ENCODE results near the gene CDH23. TPM values are rescaled to one million over a fixed set of nuclear protein-coding genes. Genes with fewer than 3 reads are reported as not detected.

CDH23 gene
- total RNA-seq, 2 experiments from 2014 or later, result 0.16 to 0.61 TPM

DNA sequence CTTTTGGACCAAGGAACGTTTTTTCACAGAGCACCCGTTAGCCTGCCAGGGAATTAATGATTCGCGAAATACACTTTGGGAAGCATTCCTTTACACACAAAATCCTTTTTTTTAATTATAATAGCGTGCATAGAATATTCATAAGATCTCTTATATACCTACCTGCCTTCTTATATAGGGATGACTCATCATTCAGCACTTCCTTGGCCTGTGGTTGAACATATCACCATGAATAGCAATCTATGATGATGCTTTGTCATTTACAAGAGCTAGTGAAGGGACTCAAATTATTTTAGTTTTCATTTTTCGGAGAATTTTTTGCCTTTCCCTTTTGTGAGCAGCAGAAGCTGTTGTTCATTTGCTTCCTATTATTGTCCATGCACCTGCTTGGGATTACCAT lies 97.0 kb downstream of the CDH23 start:
- H3K27me3 Mint-ChIP-seq, result peaks cover 18% of the 10 kb centered on the region
- CTCF ChIA-PET, result interaction anchor here (1.4 to 1.7 kb wide), 2 partner anchors 110 to 215 kb away, joined by 3 to 4 read pairs; no protein-coding TSS in a partner anchor
- H3K4me3 Mint-ChIP-seq, result no peak overlapping the region
- peaks cover 16% of the 10 kb centered on the region for H3K4me1 Mint-ChIP-seq
- DNase-seq, result no peak
- H3K27ac Mint-ChIP-seq, result no peak overlapping the region
- peaks cover 2% of the 10 kb centered on the region for H3K36me3 Mint-ChIP-seq
- peak; percentile 72 for ATAC-seq
- peaks cover 2% of the 10 kb centered on the region for H3K9me3 Mint-ChIP-seq (ENCODE audit: low read depth)

DNA sequence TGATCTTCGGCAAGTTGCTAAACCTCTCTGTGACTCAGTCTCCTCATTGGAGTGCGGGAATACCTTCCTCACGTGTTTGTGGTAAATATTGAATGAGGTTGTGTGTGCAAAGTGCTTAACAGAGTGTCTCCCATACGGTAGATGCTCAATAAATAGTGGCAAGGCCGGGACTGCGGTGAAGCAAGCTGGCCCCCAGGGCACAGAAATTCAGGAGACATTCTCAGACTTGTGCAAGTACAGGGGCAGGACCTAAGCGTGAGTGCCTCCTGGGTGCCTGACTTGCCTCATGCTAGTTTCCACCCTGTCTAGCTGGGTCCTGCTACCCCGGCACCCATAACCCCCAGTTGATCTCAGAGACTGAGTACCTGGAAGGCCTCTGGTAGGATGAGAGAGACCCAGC lies 97.8 kb downstream of the CDH23 start:
- CTCF ChIA-PET, result interaction anchor here (1.4 to 1.7 kb wide), 2 partner anchors 110 to 214 kb away, joined by 3 to 4 read pairs; no protein-coding TSS in a partner anchor
- no peak for ATAC-seq

DNA sequence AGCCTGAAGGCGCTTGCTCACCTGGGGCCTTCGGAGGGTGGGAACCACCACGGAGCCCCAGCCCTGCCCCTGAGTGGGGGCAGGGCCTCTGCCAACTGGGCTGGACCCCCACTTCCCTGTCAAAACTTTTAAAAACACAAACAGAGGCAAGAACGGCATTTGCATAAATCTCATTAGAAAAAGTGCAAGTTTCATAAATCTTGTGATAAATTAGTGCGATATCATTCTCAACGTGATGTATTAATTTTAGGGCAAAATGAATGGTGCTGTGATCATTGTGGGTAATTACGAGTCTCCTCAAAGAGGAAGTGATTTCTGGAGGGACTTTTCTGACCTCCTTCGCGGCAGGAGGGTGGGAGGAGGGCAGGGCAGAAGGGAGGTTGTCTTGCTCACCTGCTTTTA lies 98.3 kb downstream of the CDH23 start:
- Mint-ChIP-seq H3K27me3 (peaks cover 15% of the 10 kb centered on the region), H3K4me1 (peaks cover 16% of the 10 kb centered on the region), H3K27ac (no peak overlapping the region), H3K4me3 (no peak overlapping the region), H3K9me3 (ENCODE audit: low read depth) (no peaks in the 10 kb centered on the region), H3K36me3 (no peaks in the 10 kb centered on the region)
- CTCF ChIA-PET, result interaction anchor here (1.7 kb wide), 1 partner anchor 111 kb away, joined by 3 read pairs; no protein-coding TSS in a partner anchor
- DNase-seq (no peak), ATAC-seq (no peak)

More for the DNA sequence above, 97.8 kb downstream of the CDH23 start:
- no peak for DNase-seq
- Mint-ChIP-seq H3K27ac (no peak overlapping the region), H3K4me1 (peaks cover 16% of the 10 kb centered on the region), H3K36me3 (no peaks in the 10 kb centered on the region), H3K27me3 (peaks cover 16% of the 10 kb centered on the region), H3K9me3 (ENCODE audit: low read depth) (no peaks in the 10 kb centered on the region), H3K4me3 (no peak overlapping the region)

DNA sequence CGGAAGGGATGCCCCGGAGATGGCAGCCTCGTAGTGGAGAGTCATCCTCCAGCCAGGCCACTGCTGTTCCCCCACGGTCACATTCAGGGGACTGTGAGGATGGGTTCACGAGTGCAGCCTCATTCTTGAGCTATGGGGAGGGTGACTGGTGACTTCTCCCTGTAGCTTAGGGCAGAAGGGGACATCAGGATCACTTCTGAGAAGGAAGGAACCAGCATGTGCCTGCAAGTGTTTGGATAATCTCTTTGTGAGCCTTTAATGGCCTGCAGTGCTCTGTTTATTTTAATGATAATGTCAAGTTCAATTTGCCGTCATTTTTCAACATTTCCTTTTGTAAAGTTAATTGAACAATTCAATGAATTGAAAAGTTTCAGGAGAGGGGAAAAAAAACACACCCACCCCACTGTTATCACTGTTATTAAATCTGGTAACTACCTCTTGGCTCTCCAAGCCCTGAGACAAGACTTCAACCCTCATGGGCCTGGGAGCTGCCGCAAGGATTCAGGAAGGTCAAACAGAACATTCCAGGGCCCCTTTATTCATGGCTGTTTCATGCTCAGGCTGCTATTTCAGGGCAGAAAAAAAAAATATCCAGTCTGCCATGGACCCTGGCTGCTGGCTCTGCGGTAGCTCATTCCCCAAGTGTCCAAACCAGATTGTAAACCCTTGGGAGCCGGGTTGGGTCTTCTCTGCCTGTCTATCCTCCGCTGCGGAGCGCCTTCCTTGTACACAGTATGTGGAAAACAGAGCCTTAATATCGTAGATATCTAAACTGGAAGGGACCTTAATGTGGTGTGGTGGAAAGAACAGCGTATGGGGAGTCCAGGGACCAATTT lies 100.4 kb downstream of the CDH23 start:
- no peak for DNase-seq
- peaks cover 13% of the 10 kb centered on the region for H3K27me3 Mint-ChIP-seq
- H3K4me1 Mint-ChIP-seq, result peaks cover 16% of the 10 kb centered on the region
- H3K36me3 Mint-ChIP-seq, result no peaks in the 10 kb centered on the region
- CTCF ChIA-PET, result interaction anchor here (1.2 kb wide), 1 partner anchor 551 kb away, joined by 3 read pairs; no protein-coding TSS in a partner anchor
- H3K4me3 Mint-ChIP-seq, result no peak overlapping the region
- H3K27ac Mint-ChIP-seq, result no peak overlapping the region
- no peaks in the 10 kb centered on the region for H3K9me3 Mint-ChIP-seq (ENCODE audit: low read depth)
- no peak for ATAC-seq

- Mint-ChIP-seq H3K27me3 (peaks cover 13% of the 10 kb centered on the region), H3K4me3 (no peak overlapping the region), H3K27ac (no peak overlapping the region), H3K4me1 (peaks cover 16% of the 10 kb centered on the region), H3K9me3 (ENCODE audit: low read depth) (no peaks in the 10 kb centered on the region), H3K36me3 (no peaks in the 10 kb centered on the region)
- CTCF ChIA-PET, result no interaction called here
- no peak for ATAC-seq
- no peak for DNase-seq
Observed at GRCh38 chr10:71497763-71498326, 101.1 kb downstream of the CDH23 start.

DNA sequence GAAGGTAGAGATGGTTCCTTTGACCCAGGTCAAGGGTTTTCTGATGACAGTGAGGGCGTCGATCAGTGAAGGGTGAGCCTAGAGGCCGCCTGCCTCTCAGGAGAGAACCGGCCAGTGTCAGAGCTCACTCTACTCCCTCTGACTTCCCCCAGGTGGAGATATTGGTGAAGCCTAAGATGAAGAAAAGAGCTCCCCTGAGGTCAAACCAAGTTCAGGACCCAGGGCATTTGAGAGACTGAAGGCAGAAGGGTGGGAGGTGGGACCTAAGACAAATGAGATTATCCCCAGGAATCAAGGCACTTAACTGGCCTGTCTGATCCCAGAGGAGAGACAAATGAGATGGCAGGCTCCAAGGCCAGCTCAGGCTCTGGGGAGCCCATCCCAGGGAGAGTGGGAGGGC lies 104.7 kb downstream of the CDH23 start:
- Mint-ChIP-seq H3K4me1 (no peaks in the 10 kb centered on the region), H3K9me3 (ENCODE audit: low read depth) (no peaks in the 10 kb centered on the region), H3K36me3 (no peaks in the 10 kb centered on the region), H3K4me3 (no peak overlapping the region), H3K27ac (no peak overlapping the region), H3K27me3 (peaks cover 13% of the 10 kb centered on the region)
- ATAC-seq (no peak), DNase-seq (no peak)
- CTCF ChIA-PET, result no interaction called here

DNA sequence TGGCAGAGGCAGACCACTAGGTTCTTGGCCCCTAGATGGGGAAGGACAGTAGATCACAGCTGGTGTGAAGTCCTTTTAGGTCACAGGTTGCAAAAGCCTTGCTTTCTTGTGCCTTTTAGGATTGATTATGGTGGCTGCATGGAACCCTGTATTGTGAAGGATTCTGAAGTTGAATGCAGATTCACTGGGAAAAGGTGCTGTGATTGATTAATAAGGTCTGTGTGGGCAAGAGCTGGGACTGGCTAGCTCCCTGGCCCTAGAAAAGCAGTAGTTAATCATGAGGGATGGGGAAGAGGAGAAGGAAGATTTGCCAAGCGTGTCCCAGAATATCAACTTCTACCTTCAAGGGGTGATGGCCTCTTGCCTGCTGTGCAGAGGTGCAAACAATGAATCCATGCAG lies 105.5 kb downstream of the CDH23 start:
- Mint-ChIP-seq H3K4me1 (no peaks in the 10 kb centered on the region), H3K4me3 (no peak overlapping the region), H3K9me3 (ENCODE audit: low read depth) (no peaks in the 10 kb centered on the region), H3K27ac (no peak overlapping the region), H3K27me3 (peaks cover 10% of the 10 kb centered on the region), H3K36me3 (no peaks in the 10 kb centered on the region)
- DNase-seq (no peak), ATAC-seq (no peak)
- CTCF ChIA-PET, result no interaction called here

DNA sequence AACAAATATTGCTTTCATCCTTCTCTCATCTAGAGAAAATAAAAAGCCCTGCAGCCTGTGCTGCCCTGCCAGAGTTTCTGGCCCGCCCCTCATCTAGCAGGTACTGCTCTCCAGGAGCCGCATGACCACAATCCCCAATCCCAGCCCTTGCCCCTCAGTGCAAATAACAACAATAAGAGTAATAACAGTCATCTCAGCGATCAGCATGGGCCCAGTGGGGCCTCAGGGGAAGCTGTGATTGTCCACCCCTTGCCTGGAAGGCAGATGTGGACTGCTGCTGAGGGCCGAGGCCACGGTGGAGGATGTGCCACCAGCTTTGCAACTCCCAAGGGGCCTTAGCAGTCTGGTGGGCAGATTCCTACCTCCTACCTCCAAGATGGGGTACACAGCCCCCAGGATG lies 106.1 kb downstream of the CDH23 start:
- CTCF ChIA-PET, result no interaction called here
- no peak for DNase-seq
- Mint-ChIP-seq H3K9me3 (ENCODE audit: low read depth) (no peaks in the 10 kb centered on the region), H3K4me1 (no peaks in the 10 kb centered on the region), H3K27me3 (peaks cover 8% of the 10 kb centered on the region), H3K4me3 (no peak overlapping the region), H3K27ac (no peak overlapping the region), H3K36me3 (no peaks in the 10 kb centered on the region)
- no peak for ATAC-seq

GRCh38 chr10:71504168-71504567 lies 107.4 kb downstream of the CDH23 start:
- DNase-seq (no peak), ATAC-seq (no peak)
- Mint-ChIP-seq H3K9me3 (ENCODE audit: low read depth) (no peaks in the 10 kb centered on the region), H3K27ac (no peak overlapping the region), H3K4me1 (no peaks in the 10 kb centered on the region), H3K27me3 (no peaks in the 10 kb centered on the region), H3K4me3 (no peak overlapping the region), H3K36me3 (no peaks in the 10 kb centered on the region)
- CTCF ChIA-PET, result no interaction called here

DNA sequence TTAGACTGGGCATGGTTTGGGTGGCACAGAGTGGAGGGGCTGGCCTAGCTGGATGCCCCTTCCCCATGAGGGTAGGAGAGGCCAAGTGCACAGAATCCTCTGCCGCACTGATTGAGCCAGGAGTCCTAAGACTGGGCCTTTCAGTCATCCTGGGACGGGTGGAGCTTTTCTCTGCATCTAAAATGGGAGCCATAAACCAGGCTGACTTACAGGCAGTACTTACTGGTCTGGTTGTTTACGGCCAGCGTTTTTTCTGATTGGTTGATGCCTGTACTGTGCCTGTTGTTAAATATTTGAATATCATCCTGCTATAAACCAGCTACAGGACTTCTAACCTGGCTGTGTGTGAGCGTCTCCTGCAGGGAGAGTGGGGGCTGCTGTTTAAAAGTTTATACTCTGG lies 107.8 kb downstream of the CDH23 start:
- no peak overlapping the region for H3K4me3 Mint-ChIP-seq
- H3K36me3 Mint-ChIP-seq, result no peaks in the 10 kb centered on the region
- no peaks in the 10 kb centered on the region for H3K27me3 Mint-ChIP-seq
- CTCF ChIA-PET, result no interaction called here
- ATAC-seq, result no peak
- H3K9me3 Mint-ChIP-seq (ENCODE audit: low read depth), result no peaks in the 10 kb centered on the region
- no peaks in the 10 kb centered on the region for H3K4me1 Mint-ChIP-seq
- no peak for DNase-seq
- no peak overlapping the region for H3K27ac Mint-ChIP-seq

GRCh38 chr10:71505862-71506261 lies 109.1 kb downstream of the CDH23 start:
- no peaks in the 10 kb centered on the region for H3K36me3 Mint-ChIP-seq
- H3K4me3 Mint-ChIP-seq, result no peak overlapping the region
- H3K9me3 Mint-ChIP-seq (ENCODE audit: low read depth), result no peaks in the 10 kb centered on the region
- ATAC-seq (no peak), DNase-seq (no peak)
- H3K27me3 Mint-ChIP-seq, result no peaks in the 10 kb centered on the region
- H3K4me1 Mint-ChIP-seq, result no peaks in the 10 kb centered on the region
- no peak overlapping the region for H3K27ac Mint-ChIP-seq
- CTCF ChIA-PET, result no interaction called here

DNA sequence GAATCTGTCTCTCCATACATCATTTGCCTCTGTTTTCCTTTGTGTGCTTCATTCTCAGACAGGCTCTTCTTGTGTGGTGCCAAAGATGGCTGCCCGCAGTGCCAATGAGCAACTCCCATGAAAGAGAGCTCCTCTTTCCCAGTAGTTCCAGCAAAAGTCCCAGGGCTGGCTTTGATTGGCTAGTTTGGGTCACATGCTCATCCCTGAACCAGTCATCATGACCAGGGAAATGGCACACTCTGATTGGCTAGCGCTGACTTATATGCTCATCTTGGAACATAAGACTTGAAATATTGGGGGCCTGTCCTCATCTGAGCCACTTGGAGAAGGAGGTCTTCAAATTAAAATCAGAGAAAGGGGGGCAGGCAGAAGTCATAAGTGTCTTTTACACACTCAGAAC lies 112.7 kb downstream of the CDH23 start:
- no peak overlapping the region for H3K4me3 Mint-ChIP-seq
- DNase-seq, result no peak
- no peaks in the 10 kb centered on the region for H3K27me3 Mint-ChIP-seq
- no peak overlapping the region for H3K27ac Mint-ChIP-seq
- CTCF ChIA-PET, result interaction anchor here (1.2 kb wide), 1 partner anchor 13 kb away, joined by 3 read pairs; no protein-coding TSS in a partner anchor
- H3K4me1 Mint-ChIP-seq, result no peaks in the 10 kb centered on the region
- H3K9me3 Mint-ChIP-seq (ENCODE audit: low read depth), result no peaks in the 10 kb centered on the region
- no peak for ATAC-seq
- H3K36me3 Mint-ChIP-seq, result no peaks in the 10 kb centered on the region

- no peaks in the 10 kb centered on the region for H3K9me3 Mint-ChIP-seq (ENCODE audit: low read depth)
- DNase-seq, result no peak
- no peaks in the 10 kb centered on the region for H3K4me1 Mint-ChIP-seq
- CTCF ChIA-PET, result no interaction called here
- no peak for ATAC-seq
- H3K4me3 Mint-ChIP-seq, result no peak overlapping the region
- H3K36me3 Mint-ChIP-seq, result no peaks in the 10 kb centered on the region
- no peaks in the 10 kb centered on the region for H3K27me3 Mint-ChIP-seq
- H3K27ac Mint-ChIP-seq, result no peak overlapping the region
Observed at GRCh38 chr10:71511206-71511605, 114.5 kb downstream of the CDH23 start.

GRCh38 chr10:71512312-71512711 lies 115.6 kb downstream of the CDH23 start:
- DNase-seq (no peak), ATAC-seq (no peak)
- Mint-ChIP-seq H3K27me3 (no peaks in the 10 kb centered on the region), H3K4me3 (no peak overlapping the region), H3K9me3 (ENCODE audit: low read depth) (no peaks in the 10 kb centered on the region), H3K27ac (no peak overlapping the region), H3K4me1 (no peaks in the 10 kb centered on the region), H3K36me3 (no peaks in the 10 kb centered on the region)
- CTCF ChIA-PET, result no interaction called here
